GM12878 (cell line): ENCODE measurements around the gene GADL1. TPM values are rescaled to one million over a fixed set of nuclear protein-coding genes. Genes with fewer than 3 reads are reported as not detected.

Experiments used
- ATAC-seq: fragments of 200-7000 bp; cut with Tn5 transposase; 3 replicates; pipeline ENCODE4 v1.9.1; 2020; ENCODE audit warnings: mild to moderate bottlenecking, moderate library complexity
- BruUV-seq: library from RNA; stranded (reverse); fragments of 400-500 nt; replicated peaks from 2 replicates; lab custom pipeline; 2021; lab: Mats Ljungman, UMichigan
- CTCF ChIA-PET: fragments of 300-600 bp; sonication (Branson Sonifier 250); formaldehyde crosslinking; extraction: SDS; loops from one replicate; lab custom pipeline; 2021; ENCODE audit warnings: inconsistent platforms; lab: Yijun Ruan, JAX
- POLR2A ChIA-PET: fragments of 350-600 bp; formaldehyde crosslinking; extraction: SDS; loops from one replicate; lab custom pipeline; 2021; ENCODE audit warnings: inconsistent platforms; lab: Charles Lee
- RAD21 ChIA-PET: fragments of 300-600 bp; sonication (Branson Sonifier 250); formaldehyde crosslinking; loops from one replicate; lab custom pipeline; 2023; ENCODE audit warnings: antibody characterized with exemption; ENCODE audit not compliant: unreplicated experiment; lab: Charles Lee
- SMC1A ChIA-PET: fragments of 300-600 bp; sonication (Branson Sonifier 250); formaldehyde crosslinking; loops from one replicate; lab custom pipeline; 2023; ENCODE audit not compliant: unreplicated experiment, uncharacterized antibody; lab: Charles Lee
- DNase-seq: peaks from one replicate; pipeline ENCODE4 v3.0.0-alpha.2; 2011; ENCODE audit warnings: low read depth, low spot score
- FAIRE-seq: peaks from 3 replicates; lab custom pipeline; 2011; peaks lifted over from hg19 to GRCh38; lab: Jason Lieb, UNC
- H2AFZ ChIP-seq: 2 replicates; pipeline ENCODE4 v1.6.0; 2011; ENCODE audit warnings: low read depth, low read length, control low read depth; ENCODE audit not compliant: control insufficient read depth
- H3K27ac ChIP-seq: 2 replicates; pipeline ENCODE4 v1.5.1; 2011; ENCODE audit warnings: control low read depth; ENCODE audit not compliant: control insufficient read depth, insufficient read depth
- H3K27me3 ChIP-seq, 2 experiments: replicated peaks in 1 of 2; 2 replicates each; pipeline versions ENCODE4 v1.6.0 to v1.6.1; 2011; ENCODE audit warnings: low read length in 1 of 2; ENCODE audit not compliant: control insufficient read depth in 2 of 2, insufficient read depth in 2 of 2
- H3K36me3 ChIP-seq, 2 experiments: 2 replicates each; pipeline ENCODE4 v1.5.1; 2011; ENCODE audit warnings: low read length in 1 of 2; ENCODE audit not compliant: control insufficient read depth in 2 of 2, insufficient read depth in 2 of 2
- H3K4me1 ChIP-seq: 2 replicates; pipeline ENCODE4 v1.6.1; 2011; ENCODE audit warnings: mild to moderate bottlenecking, low read length, moderate library complexity, mixed read lengths; ENCODE audit not compliant: control insufficient read depth, insufficient read depth
- H3K4me2 ChIP-seq: 2 replicates; pipeline ENCODE4 v1.6.0; 2011; ENCODE audit warnings: control low read depth; ENCODE audit not compliant: control insufficient read depth, insufficient read depth
- H3K4me3 ChIP-seq: fragments of 200-600 bp; sonication (generic); 2 replicates; pipeline ENCODE4 v1.5.1; 2016
- H3K79me2 ChIP-seq: 2 replicates; pipeline ENCODE4 v1.6.0; 2011; ENCODE audit warnings: low read length; ENCODE audit not compliant: control insufficient read depth, insufficient read depth
- H3K9ac ChIP-seq: 2 replicates; pipeline ENCODE4 v1.8.0; 2011; ENCODE audit warnings: low read length, control low read depth, mixed read lengths; ENCODE audit not compliant: control insufficient read depth, insufficient read depth
- H3K9me3 ChIP-seq: replicated peaks from 3 replicates; pipeline ENCODE4 v1.5.1; 2011; ENCODE audit warnings: mild to moderate bottlenecking, low read length; ENCODE audit not compliant: control insufficient read depth, insufficient read depth
- H4K20me1 ChIP-seq: 2 replicates; pipeline ENCODE4 v1.6.0; 2011; ENCODE audit not compliant: control insufficient read depth, insufficient read depth
- BCL11A ChIP-seq: IDR thresholded peaks from 2 replicates; pipeline ENCODE4 v1.6.1; 2011; ENCODE audit warnings: low read depth, low read length
- CBX3 ChIP-seq: fragments of 200-600 bp; sonication (generic); IDR thresholded peaks from 2 replicates; pipeline ENCODE4 v1.6.1; 2016; ENCODE audit warnings: low read depth, borderline replicate concordance
- CEBPZ ChIP-seq: fragments of 150-350 bp; IDR thresholded peaks from 2 replicates; pipeline ENCODE4 v1.6.1; 2016; ENCODE audit warnings: low read depth, low read length
- HDAC2 ChIP-seq: fragments of 200-600 bp; sonication (generic); IDR thresholded peaks from 2 replicates; pipeline ENCODE4 v1.6.1; 2017
- MEF2B ChIP-seq: fragments of 450-650 bp; IDR thresholded peaks from 2 replicates; pipeline ENCODE4 v1.6.1; 2018; ENCODE audit warnings: mild to moderate bottlenecking, moderate library complexity; ENCODE audit not compliant: partially characterized antibody, poor library complexity, severe bottlenecking
- TCF3 ChIP-seq: IDR thresholded peaks from 2 replicates; pipeline ENCODE4 v1.6.1; 2012; ENCODE audit warnings: low read depth, mild to moderate bottlenecking, low read length, borderline replicate concordance; ENCODE audit not compliant: insufficient read depth
- YBX1 ChIP-seq: fragments of 450-650 bp; IDR thresholded peaks from 2 replicates; pipeline ENCODE4 v1.6.1; 2016; ENCODE audit warnings: antibody characterized with exemption
- YY1 ChIP-seq: IDR thresholded peaks from 2 replicates; pipeline ENCODE4 v1.6.1; 2011; ENCODE audit warnings: low read depth, mild to moderate bottlenecking, low read length
- ZBED1 ChIP-seq: IDR thresholded peaks from 2 replicates; pipeline ENCODE4 v1.6.1; 2016; ENCODE audit warnings: borderline replicate concordance
- WGBS: methylation state at CpG from one replicate; pipeline ENCODE4 v1.1.6; 2016; ENCODE audit warnings: low lambda C conversion rate; ENCODE audit not compliant: insufficient replicate concordance, insufficient coverage; ENCODE audit errors: missing lambda C conversion rate; 5-methylcytosine and 5-hydroxymethylcytosine counted together
- in situ Hi-C: fragments of 300-500 bp; cut with MboI; formaldehyde crosslinking; loops from 9 replicates; pipeline ENCODE4 v1.14.3; 2018; ENCODE audit warnings: mixed read lengths
- intact Hi-C: fragments of 100-400 bp; cut with micrococcal nuclease; formaldehyde crosslinking; loops from one replicate; pipeline ENCODE4 v1.14.2; 2022; ENCODE audit not compliant: unreplicated experiment
- polyA plus RNA-seq, 11 experiments: library from polyadenylated mRNA; depleted of rRNA in 4 of 11; unstranded in 6 of 11; stranded (reverse) in 5 of 11; fragments of >200 nt; fragmentation: Nextera tagmentation in 4 of 11; fragmentation: Illumina TruSeq in 1 of 11; extraction: Ambion mirVana in 4 of 11; extraction: Trizol in 1 of 11; gene quantifications; 1 replicate in 1 of 11; 2 replicates in 10 of 11; pipeline versions ENCODE4 v1.2.1 to v1.2.3, GENCODE V29; 2011 to 2016; ENCODE audit warnings: inconsistent platforms in 2 of 11, missing spikeins in 2 of 11, low read depth in 1 of 11
- total RNA-seq, 4 experiments: library from RNA; depleted of rRNA in 3 of 4; stranded (reverse); fragments of >200 nt in 3 of 4; fragmentation: Illumina TruSeq in 1 of 4; extraction: Trizol in 1 of 4; gene quantifications; 2 replicates each; pipeline versions ENCODE4 v1.2.1 to v1.2.3, GENCODE V29; 2013 to 2021
- TF ChIP-seq, protein P1 (sequence below): IDR thresholded peaks from 2 replicates; pipeline ENCODE4 v1.6.1; 2012; ENCODE audit warnings: low read depth, low read length, improper control_type of control experiment
- TF ChIP-seq, protein P2 (sequence below): fragments of 450-650 bp; IDR thresholded peaks from 2 replicates; pipeline ENCODE4 v1.6.1; 2018; ENCODE audit warnings: mild to moderate bottlenecking, low read depth, moderate library complexity; ENCODE audit not compliant: partially characterized antibody

Gene GADL1
- total and polyA plus RNA-seq, 10 of the 15 experiments (the other 5 are each of a cell fraction or from before 2014, with no cell fraction given) = 0.04 TPM; not detected in 9

DNA sequence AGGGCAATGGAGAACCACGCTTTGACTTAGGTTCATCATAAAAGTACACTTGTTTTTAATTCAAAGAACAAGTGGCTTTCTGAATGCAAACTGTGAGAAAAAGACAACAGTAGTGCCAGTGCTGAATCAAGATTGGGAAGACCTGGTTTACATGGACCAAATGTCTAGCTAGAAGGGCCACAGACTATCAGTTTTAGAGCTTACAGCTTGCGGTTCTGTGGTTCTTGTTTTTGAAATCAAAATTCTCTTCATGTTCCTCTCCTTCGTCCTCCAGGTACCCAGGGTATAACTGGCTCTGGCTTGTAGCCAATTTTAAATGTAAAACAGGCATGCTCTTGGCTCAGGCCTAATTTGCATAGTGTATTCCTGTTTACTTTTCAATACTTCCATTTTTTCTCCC lies 163.5 kb downstream of the GADL1 start:
- in situ Hi-C loops = no loop called here
- no peaks in the 10 kb centered on the region for H4K20me1 ChIP-seq
- POLR2A ChIA-PET = no interaction called here
- H3K27ac ChIP-seq = no peak overlapping the region
- SMC1A ChIA-PET = no interaction called here
- CTCF ChIA-PET = no interaction called here
- H3K36me3 ChIP-seq = no peaks in the 10 kb centered on the region
- no peak overlapping the region for H2AFZ ChIP-seq
- no peak for ATAC-seq
- H3K9me3 ChIP-seq = no peaks in the 10 kb centered on the region
- FAIRE-seq = no peak
- no peaks in the 10 kb centered on the region for H3K4me1 ChIP-seq
- WGBS = 6% methylated on average over 3 of the region's 3 CpGs
- H3K27me3 ChIP-seq = no peaks in the 10 kb centered on the region; a peak in 1 of 4 replicates
- H3K9ac ChIP-seq = no peak overlapping the region
- H3K4me3 ChIP-seq = no peak overlapping the region
- BruUV-seq = no TSS peak
- H3K4me2 ChIP-seq = no peak overlapping the region
- RAD21 ChIA-PET = no interaction called here
- no peak for DNase-seq
- H3K79me2 ChIP-seq = no peaks in the 10 kb centered on the region
- TF ChIP-seq YY1 = no peak
- no peak for TF ChIP-seq CEBPZ
- no peak for TF ChIP-seq TCF3
- TF ChIP-seq HDAC2 = no peak
- TF ChIP-seq YBX1 = no peak
- no peak for TF ChIP-seq MEF2B
- no peak for TF ChIP-seq ZBED1
- TF ChIP-seq, protein P1, sequence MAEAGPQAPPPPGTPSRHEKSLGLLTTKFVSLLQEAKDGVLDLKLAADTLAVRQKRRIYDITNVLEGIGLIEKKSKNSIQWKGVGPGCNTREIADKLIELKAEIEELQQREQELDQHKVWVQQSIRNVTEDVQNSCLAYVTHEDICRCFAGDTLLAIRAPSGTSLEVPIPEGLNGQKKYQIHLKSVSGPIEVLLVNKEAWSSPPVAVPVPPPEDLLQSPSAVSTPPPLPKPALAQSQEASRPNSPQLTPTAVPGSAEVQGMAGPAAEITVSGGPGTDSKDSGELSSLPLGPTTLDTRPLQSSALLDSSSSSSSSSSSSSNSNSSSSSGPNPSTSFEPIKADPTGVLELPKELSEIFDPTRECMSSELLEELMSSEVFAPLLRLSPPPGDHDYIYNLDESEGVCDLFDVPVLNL = no peak
- TF ChIP-seq BCL11A = no peak
- no peak for TF ChIP-seq CBX3
- TF ChIP-seq, protein P2, sequence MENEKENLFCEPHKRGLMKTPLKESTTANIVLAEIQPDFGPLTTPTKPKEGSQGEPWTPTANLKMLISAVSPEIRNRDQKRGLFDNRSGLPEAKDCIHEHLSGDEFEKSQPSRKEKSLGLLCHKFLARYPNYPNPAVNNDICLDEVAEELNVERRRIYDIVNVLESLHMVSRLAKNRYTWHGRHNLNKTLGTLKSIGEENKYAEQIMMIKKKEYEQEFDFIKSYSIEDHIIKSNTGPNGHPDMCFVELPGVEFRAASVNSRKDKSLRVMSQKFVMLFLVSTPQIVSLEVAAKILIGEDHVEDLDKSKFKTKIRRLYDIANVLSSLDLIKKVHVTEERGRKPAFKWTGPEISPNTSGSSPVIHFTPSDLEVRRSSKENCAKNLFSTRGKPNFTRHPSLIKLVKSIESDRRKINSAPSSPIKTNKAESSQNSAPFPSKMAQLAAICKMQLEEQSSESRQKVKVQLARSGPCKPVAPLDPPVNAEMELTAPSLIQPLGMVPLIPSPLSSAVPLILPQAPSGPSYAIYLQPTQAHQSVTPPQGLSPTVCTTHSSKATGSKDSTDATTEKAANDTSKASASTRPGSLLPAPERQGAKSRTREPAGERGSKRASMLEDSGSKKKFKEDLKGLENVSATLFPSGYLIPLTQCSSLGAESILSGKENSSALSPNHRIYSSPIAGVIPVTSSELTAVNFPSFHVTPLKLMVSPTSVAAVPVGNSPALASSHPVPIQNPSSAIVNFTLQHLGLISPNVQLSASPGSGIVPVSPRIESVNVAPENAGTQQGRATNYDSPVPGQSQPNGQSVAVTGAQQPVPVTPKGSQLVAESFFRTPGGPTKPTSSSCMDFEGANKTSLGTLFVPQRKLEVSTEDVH = no peak
- intact Hi-C loops = no loop called here
